IPS-11a (cell line): ENCODE data around the gene PHC2.

Experiments used
- H3K4me3 ChIP-seq: one replicate; pipeline ENCODE4 v1.5.1; 2013; ENCODE audit warnings: low read depth, low read length, control low read depth

PHC2 gene

GRCh38 chr1:33373606-33374005, 57.3 kb downstream of the PHC2 start:
- no peak overlapping the region for H3K4me3 ChIP-seq

GRCh38 chr1:33372677-33373076, 58.2 kb downstream of the PHC2 start:
- H3K4me3 ChIP-seq = no peak overlapping the region

- H3K4me3 ChIP-seq = no peak overlapping the region
Observed at GRCh38 chr1:33372162-33372561, 58.7 kb downstream of the PHC2 start.

- H3K4me3 ChIP-seq = no peak overlapping the region
Observed at GRCh38 chr1:33371334-33371733, 59.6 kb downstream of the PHC2 start.

GRCh38 chr1:33370827-33371226, 60.1 kb downstream of the PHC2 start:
- H3K4me3 ChIP-seq = no peak overlapping the region

- no peak overlapping the region for H3K4me3 ChIP-seq
Observed at GRCh38 chr1:33370301-33370700, 60.6 kb downstream of the PHC2 start.

GRCh38 chr1:33369764-33370163, 61.1 kb downstream of the PHC2 start:
- no peak overlapping the region for H3K4me3 ChIP-seq

GRCh38 chr1:33369081-33369480, 61.8 kb downstream of the PHC2 start:
- H3K4me3 ChIP-seq = no peak overlapping the region

GRCh38 chr1:33368431-33368830, 62.5 kb downstream of the PHC2 start:
- H3K4me3 ChIP-seq = no peak overlapping the region

- no peak overlapping the region for H3K4me3 ChIP-seq
Observed at GRCh38 chr1:33367485-33368405, 63.1 kb downstream of the PHC2 start.

GRCh38 chr1:33366762-33367484, 64.0 kb downstream of the PHC2 start:
- H3K4me3 ChIP-seq = no peak overlapping the region

GRCh38 chr1:33365560-33365997, 65.3 kb downstream of the PHC2 start:
- H3K4me3 ChIP-seq = no peak overlapping the region

- H3K4me3 ChIP-seq = no peak overlapping the region
Observed at GRCh38 chr1:33364565-33364918, 66.4 kb downstream of the PHC2 start.

GRCh38 chr1:33363470-33363861, 67.4 kb downstream of the PHC2 start:
- no peak overlapping the region for H3K4me3 ChIP-seq

- no peak overlapping the region for H3K4me3 ChIP-seq
Observed at GRCh38 chr1:33363021-33363420, 67.9 kb downstream of the PHC2 start.

- H3K4me3 ChIP-seq = no peak overlapping the region
Observed at GRCh38 chr1:33361532-33362235, 69.2 kb downstream of the PHC2 start.

GRCh38 chr1:33360367-33360766, 70.5 kb downstream of the PHC2 start:
- no peak overlapping the region for H3K4me3 ChIP-seq

- no peak overlapping the region for H3K4me3 ChIP-seq
Observed at GRCh38 chr1:33359931-33360330, 71.0 kb downstream of the PHC2 start.

GRCh38 chr1:33358795-33359503, 71.9 kb downstream of the PHC2 start:
- no peak overlapping the region for H3K4me3 ChIP-seq

GRCh38 chr1:33358114-33358794, 72.6 kb downstream of the PHC2 start:
- H3K4me3 ChIP-seq = no peak overlapping the region
